Activated CD8-positive, alpha-beta T cell treated with anti-CD3 and anti-CD28 coated beads for 36 hours (primary cell): ENCODE data around the gene NMB. TPM values are rescaled to one million over a fixed set of nuclear protein-coding genes. Genes with fewer than 3 reads are reported as not detected.

Experiments used
- ATAC-seq: fragments of 200-7000 bp; cut with Tn5 transposase; one replicate; pipeline ENCODE4 v1.10.0; 2021; ENCODE audit warnings: mild to moderate bottlenecking, moderate library complexity
- CTCF ChIA-PET: fragments of 350-600 bp; sonication (Branson Sonifier 250); formaldehyde crosslinking; loops from one replicate; lab custom pipeline; 2021; ENCODE audit warnings: antibody characterized with exemption; lab: Charles Lee
- POLR2A ChIA-PET: fragments of 350-600 bp; sonication (Branson Sonifier 250); formaldehyde crosslinking; loops from one replicate; lab custom pipeline; 2021; ENCODE audit warnings: antibody characterized with exemption; lab: Charles Lee
- DNase-seq: peaks from one replicate; pipeline ENCODE4 v3.0.0-alpha.2; 2020
- H3K27ac Mint-ChIP-seq: one replicate; pipeline ENCODE4 v1.8.0; 2021; ENCODE audit warnings: mild to moderate bottlenecking, mixed read lengths
- H3K27me3 Mint-ChIP-seq: one replicate; pipeline ENCODE4 v1.8.0; 2021; ENCODE audit warnings: mixed read lengths
- H3K36me3 Mint-ChIP-seq: one replicate; pipeline ENCODE4 v1.8.0; 2021; ENCODE audit warnings: low read depth, mixed read lengths
- H3K4me1 Mint-ChIP-seq: one replicate; pipeline ENCODE4 v1.8.0; 2021; ENCODE audit warnings: low read depth, mixed read lengths
- H3K4me3 Mint-ChIP-seq: one replicate; pipeline ENCODE4 v1.8.0; 2021; ENCODE audit warnings: mild to moderate bottlenecking, moderate library complexity, mixed read lengths
- H3K9me3 Mint-ChIP-seq: one replicate; pipeline ENCODE4 v1.8.0; 2021; ENCODE audit warnings: mixed read lengths
- intact Hi-C: fragments of 100-400 bp; cut with micrococcal nuclease; formaldehyde crosslinking; loops from one replicate; pipeline ENCODE4 v1.10.0; 2022
- total RNA-seq, 2 experiments: library from RNA; stranded (reverse); gene quantifications; one replicate each; pipeline ENCODE4 v1.2.3, GENCODE V29; 2021
- TF ChIP-seq, protein P1 (sequence below): fragments of 200-600 bp; IDR thresholded peaks from one replicate; pipeline ENCODE4 v1.8.0; 2022; ENCODE audit warnings: antibody characterized with exemption, mild to moderate bottlenecking

Gene NMB
- total RNA-seq, 2 experiments from 2014 or later: 1.7 to 2.7 TPM

DNA sequence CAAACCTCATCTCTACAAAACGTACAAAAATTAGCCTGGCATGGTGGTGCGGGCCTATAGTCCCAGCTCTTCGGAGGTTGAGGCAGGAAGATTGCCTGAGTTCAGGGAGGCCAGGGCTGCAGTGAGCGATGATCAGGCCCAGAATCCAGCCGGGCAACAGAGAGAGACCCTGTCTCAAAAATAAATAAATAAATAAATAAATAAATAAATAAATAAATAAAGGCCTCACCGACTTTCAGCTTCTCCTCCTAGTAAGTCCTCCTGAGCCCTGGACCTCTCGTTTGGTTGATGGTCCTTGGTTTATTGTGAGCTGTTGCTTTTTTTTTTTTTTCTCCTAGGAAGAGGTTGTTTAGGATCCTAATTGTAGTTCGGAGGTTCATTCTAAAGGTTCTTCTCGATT lies 29.0 kb downstream of the NMB start:
- TF ChIP-seq, protein P1, sequence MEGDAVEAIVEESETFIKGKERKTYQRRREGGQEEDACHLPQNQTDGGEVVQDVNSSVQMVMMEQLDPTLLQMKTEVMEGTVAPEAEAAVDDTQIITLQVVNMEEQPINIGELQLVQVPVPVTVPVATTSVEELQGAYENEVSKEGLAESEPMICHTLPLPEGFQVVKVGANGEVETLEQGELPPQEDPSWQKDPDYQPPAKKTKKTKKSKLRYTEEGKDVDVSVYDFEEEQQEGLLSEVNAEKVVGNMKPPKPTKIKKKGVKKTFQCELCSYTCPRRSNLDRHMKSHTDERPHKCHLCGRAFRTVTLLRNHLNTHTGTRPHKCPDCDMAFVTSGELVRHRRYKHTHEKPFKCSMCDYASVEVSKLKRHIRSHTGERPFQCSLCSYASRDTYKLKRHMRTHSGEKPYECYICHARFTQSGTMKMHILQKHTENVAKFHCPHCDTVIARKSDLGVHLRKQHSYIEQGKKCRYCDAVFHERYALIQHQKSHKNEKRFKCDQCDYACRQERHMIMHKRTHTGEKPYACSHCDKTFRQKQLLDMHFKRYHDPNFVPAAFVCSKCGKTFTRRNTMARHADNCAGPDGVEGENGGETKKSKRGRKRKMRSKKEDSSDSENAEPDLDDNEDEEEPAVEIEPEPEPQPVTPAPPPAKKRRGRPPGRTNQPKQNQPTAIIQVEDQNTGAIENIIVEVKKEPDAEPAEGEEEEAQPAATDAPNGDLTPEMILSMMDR: no peak
- CTCF ChIA-PET: interaction anchor here (1.8 to 2.2 kb wide), 2 partner anchors 30 to 41 kb away, joined by 6 to 9 read pairs; partner anchors contain the start of gene ZSCAN2
- intact Hi-C loops: no loop called here
- no peak overlapping the region for H3K4me3 Mint-ChIP-seq
- no peak for ATAC-seq
- H3K27me3 Mint-ChIP-seq: no peaks in the 10 kb centered on the region
- peaks cover 10% of the 10 kb centered on the region for H3K4me1 Mint-ChIP-seq
- POLR2A ChIA-PET: interaction anchor here (1.4 kb wide), 1 partner anchor 120 kb away, joined by 3 read pairs; the partner anchor contains the start of gene ZNF592
- peaks cover 11% of the 10 kb centered on the region for H3K36me3 Mint-ChIP-seq
- DNase-seq: no peak
- H3K27ac Mint-ChIP-seq: no peak overlapping the region
- H3K9me3 Mint-ChIP-seq: no peaks in the 10 kb centered on the region

DNA sequence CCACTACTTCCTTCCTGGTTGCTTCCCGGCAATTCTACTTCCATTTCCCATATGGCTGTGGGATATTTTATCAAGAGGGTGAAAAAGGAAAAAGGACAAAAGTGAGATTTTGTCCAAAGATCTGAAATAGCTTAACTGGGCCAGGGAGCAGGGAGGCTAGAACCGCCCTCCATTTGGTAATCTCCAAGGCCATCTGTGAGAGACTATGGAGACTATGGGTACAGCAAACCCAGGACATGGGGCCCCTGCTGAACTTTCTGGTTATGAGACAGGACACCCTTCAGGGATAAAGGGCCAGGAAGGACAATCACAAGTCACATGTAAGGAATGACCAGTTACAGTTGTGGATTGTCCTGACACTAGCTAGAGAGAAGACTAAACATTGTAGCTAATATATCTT lies 32.9 kb downstream of the NMB start:
- no peak overlapping the region for H3K27ac Mint-ChIP-seq
- POLR2A ChIA-PET: interaction anchor here (1.0 to 1.2 kb wide), 2 partner anchors 21 to 24 kb away, joined by 3 to 4 read pairs; partner anchors contain the start of gene ZSCAN2

DNA sequence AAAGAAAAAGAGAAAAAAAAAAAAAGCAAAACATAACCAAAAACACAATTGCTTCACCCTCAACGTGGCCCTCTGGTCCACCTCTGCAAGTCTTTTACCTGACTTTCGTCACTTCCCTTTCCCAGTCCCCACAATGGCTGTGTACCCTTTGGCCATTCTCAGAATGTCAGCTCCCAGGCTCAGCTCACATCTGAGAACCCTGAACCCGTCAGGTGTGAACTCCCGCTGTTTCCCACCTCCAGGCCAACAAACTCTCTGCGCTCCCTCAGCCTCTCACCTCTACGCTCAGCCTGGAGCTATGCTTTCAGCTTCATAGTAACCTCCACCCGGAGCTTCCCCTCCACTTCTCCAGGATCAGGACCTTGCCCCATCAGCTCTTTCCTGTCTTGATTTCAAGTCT lies 33.6 kb downstream of the NMB start:
- POLR2A ChIA-PET: interaction anchor here (0.6 to 1.2 kb wide), 2 partner anchors 20 to 34 kb away, joined by 3 read pairs; no protein-coding TSS in a partner anchor
- H3K27ac Mint-ChIP-seq: no peak overlapping the region
- H3K4me3 Mint-ChIP-seq: no peak overlapping the region
- H3K27me3 Mint-ChIP-seq: no peaks in the 10 kb centered on the region
- H3K4me1 Mint-ChIP-seq: peaks cover 3% of the 10 kb centered on the region
- TF ChIP-seq, protein P1: no peak
- intact Hi-C loops: no loop called here
- DNase-seq: no peak
- H3K36me3 Mint-ChIP-seq: peaks cover 42% of the 10 kb centered on the region
- no peak for ATAC-seq
- peaks cover 27% of the 10 kb centered on the region for H3K9me3 Mint-ChIP-seq
- CTCF ChIA-PET: interaction anchor here (1.1 to 1.6 kb wide), 2 partner anchors 34 to 254 kb away, joined by 3 read pairs; no protein-coding TSS in a partner anchor

More for the DNA sequence above, 32.9 kb downstream of the NMB start:
- peaks cover 2% of the 10 kb centered on the region for H3K4me1 Mint-ChIP-seq
- H3K27me3 Mint-ChIP-seq: no peaks in the 10 kb centered on the region
- DNase-seq (no peak), ATAC-seq (no peak)
- H3K9me3 Mint-ChIP-seq: peaks cover 24% of the 10 kb centered on the region
- no peak overlapping the region for H3K4me3 Mint-ChIP-seq
- H3K36me3 Mint-ChIP-seq: peaks cover 36% of the 10 kb centered on the region
- CTCF ChIA-PET: interaction anchor here (1.0 to 1.6 kb wide), 2 partner anchors 29 to 33 kb away, joined by 3 read pairs; partner anchors contain the start of gene WDR73
- TF ChIP-seq, protein P1: no peak
- intact Hi-C loops: no loop called here

DNA sequence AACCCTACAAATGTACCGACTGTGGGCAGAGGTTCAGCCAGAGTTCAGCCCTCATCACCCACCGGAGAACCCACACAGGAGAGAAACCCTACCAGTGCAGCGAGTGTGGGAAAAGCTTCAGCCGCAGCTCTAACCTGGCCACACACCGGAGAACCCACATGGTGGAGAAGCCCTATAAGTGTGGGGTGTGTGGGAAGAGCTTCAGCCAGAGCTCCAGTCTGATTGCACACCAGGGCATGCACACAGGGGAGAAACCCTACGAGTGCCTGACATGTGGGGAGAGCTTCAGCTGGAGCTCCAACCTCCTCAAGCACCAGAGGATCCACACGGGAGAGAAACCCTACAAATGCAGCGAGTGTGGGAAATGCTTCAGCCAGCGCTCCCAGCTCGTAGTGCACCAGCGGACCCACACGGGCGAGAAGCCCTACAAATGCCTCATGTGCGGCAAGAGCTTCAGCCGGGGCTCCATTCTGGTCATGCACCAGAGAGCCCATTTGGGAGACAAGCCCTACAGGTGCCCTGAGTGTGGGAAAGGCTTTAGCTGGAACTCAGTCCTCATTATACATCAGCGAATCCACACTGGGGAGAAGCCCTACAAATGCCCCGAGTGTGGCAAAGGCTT lies 36.5 kb downstream of the NMB start:
- Mint-ChIP-seq H3K4me3 (no peak overlapping the region), H3K36me3 (peaks cover 47% of the 10 kb centered on the region), H3K4me1 (peaks cover 3% of the 10 kb centered on the region), H3K27me3 (no peaks in the 10 kb centered on the region), H3K27ac (no peak overlapping the region), H3K9me3 (peaks cover 27% of the 10 kb centered on the region)
- intact Hi-C loops: no loop called here
- TF ChIP-seq, protein P1: no peak
- no peak for ATAC-seq
- POLR2A ChIA-PET: interaction anchor here (0.8 to 2.2 kb wide), 4 partner anchors 10 to 475 kb away, joined by 3 to 9 read pairs (median 4); partner anchors contain the start of gene ZSCAN2
- DNase-seq: no peak
- CTCF ChIA-PET: interaction anchor here (0.7 to 1.6 kb wide), 7 partner anchors 9 to 307 kb away, joined by 3 to 8 read pairs (median 4); partner anchors contain the start of gene NMB

DNA sequence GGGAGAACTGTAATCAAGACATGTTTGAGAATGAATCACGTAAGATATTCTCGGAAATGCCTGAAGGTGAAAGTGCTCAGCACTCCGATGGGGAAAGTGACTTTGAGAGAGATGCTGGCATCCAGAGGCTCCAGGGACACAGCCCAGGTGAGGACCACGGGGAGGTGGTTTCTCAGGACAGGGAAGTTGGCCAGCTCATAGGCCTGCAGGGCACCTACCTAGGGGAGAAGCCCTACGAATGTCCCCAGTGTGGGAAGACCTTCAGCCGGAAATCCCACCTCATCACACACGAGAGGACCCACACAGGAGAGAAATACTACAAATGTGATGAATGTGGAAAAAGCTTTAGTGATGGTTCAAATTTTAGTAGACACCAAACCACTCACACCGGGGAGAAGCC lies 37.4 kb downstream of the NMB start:
- Mint-ChIP-seq H3K4me3 (no peak overlapping the region), H3K36me3 (peaks cover 47% of the 10 kb centered on the region), H3K27ac (no peak overlapping the region), H3K4me1 (peaks cover 3% of the 10 kb centered on the region), H3K9me3 (peaks cover 27% of the 10 kb centered on the region), H3K27me3 (no peaks in the 10 kb centered on the region)
- intact Hi-C loops: no loop called here
- TF ChIP-seq, protein P1: no peak
- POLR2A ChIA-PET: interaction anchor here (1.0 to 2.2 kb wide), 2 partner anchors 11 to 476 kb away, joined by 3 to 9 read pairs; no protein-coding TSS in a partner anchor
- DNase-seq: no peak
- CTCF ChIA-PET: interaction anchor here (1.5 to 1.6 kb wide), 2 partner anchors 10 to 17 kb away, joined by 4 to 8 read pairs; no protein-coding TSS in a partner anchor
- no peak for ATAC-seq
